GM18861 (cell line): Measurements from ENCODE around the gene PPP1R3C.

Experiments used
- ATAC-seq: cut with Tn5 transposase; IDR thresholded peaks from one replicate; pipeline ENCODE4 v1.9.1; 2021; ENCODE audit not compliant: unreplicated experiment

Gene PPP1R3C

DNA sequence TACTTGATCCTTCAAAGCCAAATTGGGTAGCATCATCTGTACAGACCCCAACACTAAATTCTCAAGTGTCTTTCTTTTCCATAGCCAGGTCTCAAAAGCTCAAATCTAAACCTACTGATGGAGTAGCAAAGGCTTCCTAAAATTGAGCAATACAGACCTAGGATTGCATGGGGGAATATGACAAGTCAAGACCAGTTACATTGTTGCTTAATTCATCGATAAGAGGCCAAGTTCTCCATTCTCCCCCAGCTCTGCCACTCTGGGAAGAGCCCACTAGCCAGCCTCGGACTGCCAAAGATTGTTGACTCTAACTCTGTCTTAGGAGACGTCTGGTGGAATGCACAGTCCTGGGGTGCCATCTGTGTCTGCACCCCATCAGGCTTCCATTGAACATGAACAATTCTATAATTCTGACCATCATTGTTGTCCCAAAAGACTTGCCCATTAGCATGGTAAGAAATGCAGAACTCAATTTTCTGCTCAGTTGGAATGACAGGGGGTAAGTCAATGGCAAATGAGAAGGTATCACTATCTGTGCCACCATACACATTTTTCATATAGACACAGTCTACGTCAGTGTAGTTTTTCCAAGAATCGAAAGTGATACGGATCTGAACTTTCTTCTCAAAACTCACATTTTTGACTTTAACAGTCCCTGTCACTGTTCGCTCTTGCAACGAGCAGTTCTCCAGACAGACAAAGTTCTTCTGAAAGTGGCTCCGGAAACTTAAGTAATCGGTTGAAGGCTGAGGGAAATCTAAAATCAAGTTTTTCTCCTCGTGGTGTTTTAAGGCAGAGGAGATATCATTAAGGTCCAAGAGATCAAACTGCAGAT, 2.9 kb downstream of the PPP1R3C start:
- no peak for ATAC-seq

DNA sequence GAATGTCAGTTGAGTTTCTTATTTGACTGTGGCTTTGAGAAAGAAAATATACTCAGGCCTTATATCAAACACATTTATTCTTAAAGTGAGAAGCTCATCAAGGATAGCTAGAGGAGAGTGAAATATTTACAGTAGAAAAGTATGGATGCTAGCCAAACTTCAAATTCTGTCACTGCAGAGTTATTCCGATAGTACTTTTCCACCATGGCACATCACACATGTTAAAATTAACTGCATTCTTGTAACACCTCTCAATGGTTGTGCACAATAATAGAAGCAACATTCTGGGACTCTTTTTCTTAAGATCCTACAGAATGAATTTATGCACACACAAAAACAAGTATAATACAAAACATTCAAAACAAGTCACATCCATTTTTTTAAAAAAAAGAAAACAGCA, 4.5 kb downstream of the PPP1R3C start:
- ATAC-seq = no peak

DNA sequence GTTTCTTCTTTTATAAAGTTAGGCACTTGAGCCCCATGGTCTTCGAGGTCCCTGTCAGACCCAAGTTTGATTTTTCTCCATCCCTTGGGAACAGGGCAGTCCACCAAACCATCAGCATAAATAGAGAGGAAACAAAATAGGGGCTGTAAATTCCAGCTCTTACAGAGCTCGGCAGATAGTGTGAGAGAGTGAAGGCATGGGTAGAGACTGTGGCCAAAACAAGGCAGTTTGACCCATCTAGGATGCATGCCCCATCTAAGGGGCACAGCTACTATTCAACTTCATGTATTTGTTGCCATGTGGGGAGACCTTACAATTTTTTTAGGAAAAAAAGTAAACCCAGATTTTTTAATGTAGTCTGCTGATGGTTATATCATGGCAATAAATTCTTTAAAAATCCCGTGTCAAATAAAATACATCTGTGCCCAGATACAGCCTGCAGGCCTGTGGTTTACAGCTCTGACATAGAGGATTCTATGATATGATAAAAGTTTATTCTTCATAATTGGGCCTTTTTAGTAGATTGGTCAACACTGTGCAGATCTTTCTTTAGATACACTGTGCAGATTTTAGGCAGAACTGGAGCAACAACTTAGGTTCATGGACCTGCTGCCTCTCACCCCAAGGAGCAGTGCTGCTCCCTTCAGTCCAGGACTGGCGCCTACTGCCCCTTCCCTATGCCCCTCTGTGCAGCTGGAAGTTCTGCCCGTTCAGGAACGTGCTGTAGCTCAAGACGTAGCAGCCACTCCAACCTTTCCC, 5.3 kb downstream of the PPP1R3C start:
- no peak for ATAC-seq

DNA sequence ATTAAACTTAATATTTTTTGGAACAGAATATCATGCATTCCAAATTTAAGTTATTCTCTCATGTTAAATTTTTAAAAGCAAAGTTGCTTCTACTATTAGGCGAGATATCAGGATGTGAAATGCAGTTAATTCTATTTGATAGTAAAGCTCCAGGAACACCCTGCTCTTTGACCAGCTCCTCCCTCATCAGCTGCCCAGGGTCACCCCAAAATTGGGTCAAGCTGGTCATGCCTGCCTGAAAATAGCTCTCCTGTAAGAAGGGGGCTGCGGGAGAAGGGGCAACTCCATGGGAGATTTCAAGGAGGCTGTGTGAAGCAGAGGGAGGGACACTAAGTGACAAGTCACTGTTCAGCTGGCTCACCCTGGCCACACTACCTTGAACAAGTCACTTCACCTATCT, 5.9 kb downstream of the PPP1R3C start:
- no peak for ATAC-seq

DNA sequence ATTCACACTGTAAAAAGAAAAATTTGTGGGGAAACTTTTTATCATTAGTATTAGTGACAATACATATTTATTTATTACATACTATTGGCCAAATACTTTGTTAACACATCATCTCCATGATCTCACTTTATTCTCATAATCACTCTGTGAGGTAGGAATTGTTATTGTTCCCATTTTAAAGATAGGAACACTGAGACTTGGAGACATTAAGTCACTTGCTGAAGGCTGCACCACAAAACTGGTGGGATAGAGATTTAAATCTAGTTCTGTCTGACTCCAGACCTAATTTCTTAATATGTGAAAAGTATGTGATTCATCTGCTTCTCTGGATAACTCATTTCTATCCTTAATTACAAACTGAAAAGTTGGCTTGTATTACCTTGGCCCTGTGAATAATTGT, 8.2 kb downstream of the PPP1R3C start:
- ATAC-seq = no peak

DNA sequence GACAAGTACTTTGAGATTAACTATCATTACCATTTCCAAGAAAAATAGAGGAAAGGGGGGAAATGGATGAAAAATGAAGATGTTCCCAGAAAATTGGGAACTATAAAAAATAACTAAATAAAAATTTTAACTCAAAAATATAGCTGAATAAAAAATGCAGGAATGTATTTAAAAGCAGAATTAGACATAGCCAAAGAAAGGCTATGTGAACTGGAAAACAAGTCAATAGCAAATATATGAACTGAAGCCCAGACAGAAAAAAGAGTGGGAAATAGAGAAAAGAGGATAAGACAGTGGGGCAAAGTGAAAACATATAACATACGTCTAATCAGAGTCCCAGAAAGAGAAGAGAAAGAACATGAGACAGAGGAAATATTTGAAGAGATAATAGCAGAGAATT, 10.3 kb downstream of the PPP1R3C start:
- ATAC-seq = no peak

DNA sequence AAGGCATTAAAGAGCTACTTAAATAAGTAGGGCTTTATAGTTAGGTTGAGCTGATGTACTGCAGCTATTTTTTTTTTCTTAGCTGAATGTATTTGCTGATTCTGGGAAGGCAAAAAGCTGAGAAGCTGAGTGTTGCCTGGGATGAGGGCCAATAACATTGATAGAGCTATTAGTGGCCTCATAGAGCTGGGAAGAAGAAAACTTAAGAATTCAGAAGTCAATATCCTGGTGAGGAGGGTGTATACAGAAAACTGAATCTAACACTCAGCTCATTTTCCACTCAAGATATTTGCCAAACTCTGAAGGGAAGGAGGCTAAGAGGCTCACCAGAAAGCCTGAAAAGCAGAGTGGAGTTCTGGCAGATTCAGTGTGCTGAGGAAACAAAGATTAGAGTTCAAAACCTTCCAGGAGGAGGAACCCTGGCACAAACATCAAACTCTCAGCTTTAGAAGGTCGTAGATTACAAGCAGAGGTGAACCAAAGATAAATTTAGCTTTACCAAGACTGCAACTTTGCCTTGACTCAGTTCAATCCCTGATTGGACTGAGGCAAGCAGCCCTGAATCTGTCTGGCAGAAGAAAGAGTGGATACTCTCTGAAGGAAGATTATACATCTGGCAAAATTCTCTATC, 11.3 kb downstream of the PPP1R3C start:
- no peak for ATAC-seq

DNA sequence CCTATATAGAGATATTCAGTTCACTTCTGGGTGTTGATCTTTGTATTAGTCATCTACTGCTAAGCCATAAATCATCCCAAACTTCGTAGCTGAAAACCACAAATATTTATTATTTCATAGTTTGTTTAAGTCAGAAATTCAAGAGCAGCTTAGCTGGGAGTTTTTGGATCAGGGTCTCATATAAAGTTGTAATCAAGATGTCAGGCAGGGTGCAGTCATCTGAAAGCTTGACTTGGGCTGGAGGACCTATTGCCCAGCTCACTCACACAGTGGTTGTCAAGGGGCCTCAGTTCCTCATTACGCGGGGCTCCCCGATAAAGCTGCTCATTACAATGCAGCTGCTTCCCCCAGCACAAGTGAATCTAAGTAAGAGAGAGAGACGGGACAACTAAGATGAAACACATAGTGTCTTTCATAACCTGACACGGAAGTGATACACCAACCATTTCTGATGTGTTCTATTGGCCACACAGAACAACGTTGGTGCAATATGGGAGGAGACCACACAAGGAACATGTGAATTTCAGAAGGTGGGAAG, 15.7 kb downstream of the PPP1R3C start:
- ATAC-seq = no peak

DNA sequence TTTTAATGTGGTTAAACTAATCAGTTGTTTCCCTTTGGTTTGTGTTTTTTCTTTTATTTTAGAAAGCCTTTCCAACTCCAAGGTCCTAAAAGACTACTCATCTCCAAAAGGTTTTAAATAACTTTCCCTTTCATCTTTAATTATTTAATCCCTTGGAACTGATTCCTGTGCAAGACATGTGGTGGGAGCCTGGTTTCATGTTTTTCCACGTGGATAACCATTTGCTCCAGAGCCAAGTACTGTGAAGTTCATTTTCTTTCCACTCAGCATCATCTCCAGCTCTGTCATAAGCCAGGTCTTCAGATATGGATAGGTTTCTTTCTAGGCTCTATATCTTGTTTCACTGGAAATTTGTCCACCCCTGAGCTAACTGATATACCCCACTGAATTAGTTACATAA, 16.7 kb downstream of the PPP1R3C start:
- no peak for ATAC-seq

DNA sequence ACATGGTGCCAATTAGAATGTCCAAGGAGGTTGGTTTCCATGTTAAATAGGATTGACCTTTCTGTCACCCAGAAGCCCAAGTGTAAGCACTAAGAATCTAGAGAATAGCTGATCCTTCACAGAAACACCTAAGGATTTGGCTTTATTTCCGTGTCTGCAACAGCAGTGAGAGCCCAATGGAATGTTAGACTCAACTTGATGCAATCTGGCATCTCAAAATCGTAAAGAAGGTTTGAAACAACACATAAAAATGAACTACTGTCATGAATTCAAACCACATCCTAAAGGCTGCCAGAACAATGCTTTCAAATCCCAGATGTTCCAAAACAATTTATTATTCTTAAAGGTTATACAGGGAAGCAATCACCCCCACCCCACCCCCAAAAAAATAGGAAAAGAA, 18.6 kb downstream of the PPP1R3C start:
- no peak for ATAC-seq

DNA sequence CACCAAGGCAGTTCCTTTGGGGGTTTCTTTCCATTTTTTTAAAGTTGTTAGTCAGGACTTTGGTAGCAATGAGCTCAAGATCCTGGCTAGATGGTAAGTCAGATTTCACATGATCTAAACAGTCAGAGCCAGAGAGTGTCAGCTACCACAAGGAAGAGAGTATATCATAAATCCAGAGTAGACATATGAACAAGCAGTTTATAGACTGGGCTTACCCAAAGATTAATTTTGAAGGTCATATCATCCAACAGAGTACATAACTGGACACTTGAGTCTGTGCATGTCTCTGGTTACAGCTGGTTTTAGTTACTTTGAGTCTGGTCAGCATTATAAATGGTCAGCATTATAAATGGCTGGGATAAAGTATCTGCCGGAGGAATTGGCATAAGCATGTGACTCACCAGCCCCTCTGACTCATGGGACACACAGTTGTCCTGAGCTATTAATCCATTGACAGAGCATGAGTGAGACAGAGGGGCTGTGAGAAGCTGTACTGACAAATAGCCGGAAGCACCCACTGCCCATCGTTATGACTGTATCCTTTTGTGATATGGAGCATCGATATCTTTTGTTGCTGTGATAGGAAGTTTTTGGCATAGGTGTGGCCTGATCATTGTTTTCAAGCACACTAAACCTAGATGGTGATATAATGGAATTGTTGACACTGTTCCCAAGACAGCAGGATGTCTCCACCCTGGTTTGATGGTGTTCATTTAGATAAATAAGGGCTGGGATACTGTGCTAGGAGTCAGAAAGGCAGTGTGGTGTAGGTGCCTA, 19.3 kb downstream of the PPP1R3C start:
- ATAC-seq = no peak

DNA sequence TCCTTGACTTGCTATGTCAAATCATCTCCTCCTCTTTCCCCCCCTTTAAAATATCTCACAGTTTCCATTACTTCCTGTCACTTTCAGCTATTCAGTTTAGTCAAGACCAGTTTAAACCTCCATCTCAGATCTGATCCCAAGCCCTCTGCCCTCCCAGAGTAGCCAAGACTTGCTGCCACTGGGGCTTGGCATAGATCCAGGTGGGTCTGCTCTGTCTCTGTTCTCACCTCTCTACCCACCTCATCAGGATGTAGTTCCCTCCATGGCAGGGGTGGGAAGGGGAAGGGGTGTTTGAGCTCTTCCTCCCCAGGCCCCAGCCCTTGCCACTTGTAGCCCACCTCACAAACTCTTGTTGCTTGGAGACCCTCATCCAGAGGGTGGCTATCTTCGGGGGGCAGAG, 22.0 kb downstream of the PPP1R3C start:
- no peak for ATAC-seq

DNA sequence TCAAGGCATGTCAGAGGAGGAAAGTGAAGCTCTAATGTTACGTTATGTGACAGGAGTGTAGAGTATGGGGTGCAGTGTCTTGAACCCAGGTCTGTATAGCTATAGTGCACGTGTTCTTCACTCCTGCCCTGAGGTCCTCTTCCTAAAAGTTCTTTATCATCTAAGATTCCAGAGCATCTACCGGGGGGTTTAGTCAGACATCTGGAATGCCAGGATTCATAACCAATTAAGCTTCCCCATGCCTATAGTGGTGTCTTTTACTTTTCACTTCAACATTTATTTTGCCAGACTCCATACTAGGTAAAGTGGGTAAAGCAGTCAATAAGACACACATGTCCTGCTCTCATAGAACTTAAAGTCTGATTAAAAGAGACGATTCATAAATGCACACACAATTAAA, 22.4 kb downstream of the PPP1R3C start:
- no peak for ATAC-seq

DNA sequence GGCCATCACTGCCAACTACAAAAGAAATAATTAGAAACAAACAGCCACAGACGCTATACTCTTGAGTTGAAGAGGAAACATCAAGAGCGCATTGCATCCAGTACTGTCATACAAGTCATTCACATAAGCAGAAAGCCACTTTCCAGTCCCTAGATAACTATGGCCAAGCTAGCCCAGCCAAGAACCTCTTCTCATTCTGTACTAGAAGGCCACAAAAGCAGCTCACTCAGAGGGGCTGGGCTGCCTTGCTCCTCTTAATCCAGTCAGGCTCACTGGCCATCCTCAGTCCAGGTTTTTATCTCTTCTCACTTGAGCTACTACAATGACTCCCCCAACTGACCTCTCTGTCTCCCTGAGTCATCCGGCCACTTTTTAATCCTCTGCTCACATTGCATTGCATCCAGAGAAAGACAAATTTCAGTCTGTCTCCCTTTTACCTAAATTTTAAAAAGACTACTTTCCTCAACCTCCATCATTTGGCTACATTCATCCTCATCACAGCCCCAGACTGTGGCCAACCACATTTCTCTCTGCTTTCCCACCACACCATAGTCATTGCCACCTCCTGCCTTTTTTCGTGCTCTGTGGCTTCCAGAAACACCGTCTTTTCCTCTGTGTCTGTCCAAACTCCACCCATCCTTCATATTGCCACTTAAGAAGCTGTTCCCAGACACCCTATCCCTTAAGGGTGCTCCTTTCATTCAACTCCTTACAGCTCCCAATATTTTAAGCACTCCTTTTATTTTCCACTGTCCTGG, 25.0 kb downstream of the PPP1R3C start:
- no peak for ATAC-seq

DNA sequence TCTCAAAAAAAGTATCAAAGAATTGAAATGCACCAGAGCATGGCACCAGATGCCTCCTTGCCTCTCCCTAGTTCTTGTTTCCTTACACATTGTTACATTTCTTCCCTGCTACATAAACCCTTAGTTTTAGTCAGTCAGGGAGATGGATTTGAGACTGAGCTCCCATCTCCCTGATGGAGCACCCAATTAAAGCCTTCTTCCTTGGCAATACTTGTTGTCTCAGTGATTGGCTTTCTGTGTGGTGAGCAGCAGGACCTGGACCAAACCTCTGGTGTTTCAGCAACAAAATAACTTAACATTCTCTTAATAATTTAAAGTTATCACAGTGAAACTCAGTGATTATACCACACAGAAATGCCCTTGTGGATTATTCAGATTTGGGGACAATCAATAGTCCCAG, 26.9 kb downstream of the PPP1R3C start:
- ATAC-seq = no peak

DNA sequence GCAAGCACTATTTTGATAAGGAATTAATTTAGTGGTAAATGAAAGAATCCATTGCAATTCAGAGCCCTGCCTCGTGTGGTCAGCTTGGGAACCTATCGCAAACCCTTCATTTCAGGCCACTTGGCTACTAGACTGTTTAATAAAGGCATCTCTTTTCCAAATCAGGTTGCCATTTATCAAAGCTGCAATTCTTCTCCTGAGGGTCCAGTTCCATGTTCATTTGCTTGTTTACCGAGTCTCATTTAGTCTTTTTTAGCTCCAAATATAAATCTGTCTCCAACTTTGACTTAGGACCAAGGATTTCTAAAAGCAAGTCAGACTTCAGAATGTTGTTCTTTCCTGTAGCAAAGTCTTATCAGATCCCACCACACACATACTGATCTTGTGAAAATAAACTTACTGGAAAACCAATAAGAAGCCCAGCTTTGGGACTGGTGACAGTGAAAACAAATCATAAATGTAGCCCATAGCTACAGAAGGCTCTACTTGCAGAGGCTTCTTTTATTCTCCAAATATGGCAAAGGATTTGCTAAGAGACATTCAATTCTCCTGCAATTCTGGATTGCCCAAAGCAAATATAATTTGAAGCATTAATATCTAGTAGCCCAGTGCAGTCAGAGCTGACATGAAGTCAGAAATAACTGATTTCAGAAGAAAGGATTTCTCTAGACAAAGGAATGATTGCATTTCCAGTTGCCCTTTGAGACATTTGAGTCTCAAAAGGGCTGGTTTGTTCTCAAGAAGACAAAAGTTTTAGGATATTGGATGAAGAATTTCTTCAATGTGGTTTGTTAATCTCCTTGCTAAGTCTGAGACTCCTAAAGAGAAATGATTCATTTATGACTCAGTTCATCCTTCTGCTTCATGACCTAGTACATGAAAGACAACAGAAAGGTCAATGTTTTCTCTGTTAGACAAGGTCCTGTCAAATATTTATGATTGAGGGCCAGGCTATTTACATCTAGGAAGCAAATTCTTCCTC, 28.0 kb downstream of the PPP1R3C start:
- no peak for ATAC-seq

DNA sequence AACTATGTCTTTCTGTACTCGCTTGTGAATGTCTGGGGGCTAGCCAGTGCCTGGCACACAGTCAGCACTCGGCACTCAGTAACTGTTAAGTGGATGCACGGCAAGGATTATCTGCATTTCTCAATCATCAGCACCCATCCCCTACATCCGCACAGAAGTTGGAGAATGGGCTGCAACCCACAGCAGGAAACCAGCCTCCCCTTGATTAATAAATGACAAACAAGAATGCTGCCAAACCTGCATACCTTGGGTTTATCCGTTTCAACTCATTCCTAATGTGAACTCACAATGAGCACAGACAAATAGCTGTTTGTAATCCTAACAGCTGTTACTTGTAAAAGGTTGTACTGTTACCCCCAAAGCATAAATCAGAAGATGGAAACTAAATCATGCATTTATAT, 28.9 kb downstream of the PPP1R3C start:
- ATAC-seq = no peak

DNA sequence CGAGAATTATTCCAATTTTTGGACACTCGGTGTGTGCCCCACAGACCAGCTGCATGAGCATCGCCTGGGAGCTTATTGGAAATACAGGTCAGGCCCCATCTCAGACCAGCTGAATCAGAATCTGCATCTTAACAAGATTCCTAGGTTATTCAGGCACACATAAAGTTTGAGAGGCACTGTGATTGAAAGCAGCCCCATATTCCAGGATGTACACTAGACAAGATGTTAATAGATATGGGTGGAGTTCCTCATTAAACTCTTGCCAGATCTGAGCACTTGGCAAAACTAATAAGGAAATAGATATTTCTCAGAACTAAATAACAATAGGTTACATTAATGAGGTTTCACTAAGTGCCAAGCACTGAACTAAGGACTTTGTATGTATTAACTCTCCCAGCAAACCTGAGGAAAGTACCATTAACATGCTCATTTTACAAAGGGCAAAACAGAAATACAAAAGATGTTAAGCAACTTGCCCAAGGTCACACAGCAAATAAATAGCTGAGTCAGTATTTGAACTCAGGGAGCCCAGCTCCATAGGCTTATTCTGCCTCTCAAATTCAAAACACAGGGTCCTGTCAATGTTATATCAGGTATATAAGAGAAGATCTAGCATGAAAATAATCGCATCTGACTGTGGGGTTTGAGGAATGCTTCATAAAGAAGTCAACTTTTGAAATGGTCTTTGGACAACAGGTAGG, 29.9 kb downstream of the PPP1R3C start:
- ATAC-seq = no peak
